ENCODE results near the gene GREB1L.

GREB1L gene

GRCh38 chr18:21548647-21549046 lies 306.6 kb downstream of the GREB1L start:
- TF ChIP-seq, protein P1, sequence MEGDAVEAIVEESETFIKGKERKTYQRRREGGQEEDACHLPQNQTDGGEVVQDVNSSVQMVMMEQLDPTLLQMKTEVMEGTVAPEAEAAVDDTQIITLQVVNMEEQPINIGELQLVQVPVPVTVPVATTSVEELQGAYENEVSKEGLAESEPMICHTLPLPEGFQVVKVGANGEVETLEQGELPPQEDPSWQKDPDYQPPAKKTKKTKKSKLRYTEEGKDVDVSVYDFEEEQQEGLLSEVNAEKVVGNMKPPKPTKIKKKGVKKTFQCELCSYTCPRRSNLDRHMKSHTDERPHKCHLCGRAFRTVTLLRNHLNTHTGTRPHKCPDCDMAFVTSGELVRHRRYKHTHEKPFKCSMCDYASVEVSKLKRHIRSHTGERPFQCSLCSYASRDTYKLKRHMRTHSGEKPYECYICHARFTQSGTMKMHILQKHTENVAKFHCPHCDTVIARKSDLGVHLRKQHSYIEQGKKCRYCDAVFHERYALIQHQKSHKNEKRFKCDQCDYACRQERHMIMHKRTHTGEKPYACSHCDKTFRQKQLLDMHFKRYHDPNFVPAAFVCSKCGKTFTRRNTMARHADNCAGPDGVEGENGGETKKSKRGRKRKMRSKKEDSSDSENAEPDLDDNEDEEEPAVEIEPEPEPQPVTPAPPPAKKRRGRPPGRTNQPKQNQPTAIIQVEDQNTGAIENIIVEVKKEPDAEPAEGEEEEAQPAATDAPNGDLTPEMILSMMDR (conservative IDR thresholded peaks at IDR 0.05; ENCODE audit: control insufficient read depth, insufficient read depth, low read depth, low read length) = no peak
- no peak for DNase-seq (ENCODE audit: low read depth)

GRCh38 chr18:21550510-21550970 lies 308.5 kb downstream of the GREB1L start:
- H3K4me3 ChIP-seq (ENCODE audit: control insufficient read depth, low read depth, low read length) = no peak overlapping the region
- TF ChIP-seq, protein P1 (conservative IDR thresholded peaks at IDR 0.05; ENCODE audit: control insufficient read depth, insufficient read depth, low read depth, low read length) = no peak
- DNase-seq (ENCODE audit: low read depth) = no peak

More at GRCh38 chr18:21548647-21549046, 306.6 kb downstream of the GREB1L start:
- no peak overlapping the region for H3K4me3 ChIP-seq (ENCODE audit: control insufficient read depth, low read depth, low read length)

- TF ChIP-seq, protein P1 (conservative IDR thresholded peaks at IDR 0.05; ENCODE audit: control insufficient read depth, insufficient read depth, low read depth, low read length) = no peak
- DNase-seq (ENCODE audit: low read depth) = peak; percentile 19
- H3K4me3 ChIP-seq (ENCODE audit: control insufficient read depth, low read depth, low read length) = no peak overlapping the region
Observed at GRCh38 chr18:21557607-21558253, 315.7 kb downstream of the GREB1L start.

DNA sequence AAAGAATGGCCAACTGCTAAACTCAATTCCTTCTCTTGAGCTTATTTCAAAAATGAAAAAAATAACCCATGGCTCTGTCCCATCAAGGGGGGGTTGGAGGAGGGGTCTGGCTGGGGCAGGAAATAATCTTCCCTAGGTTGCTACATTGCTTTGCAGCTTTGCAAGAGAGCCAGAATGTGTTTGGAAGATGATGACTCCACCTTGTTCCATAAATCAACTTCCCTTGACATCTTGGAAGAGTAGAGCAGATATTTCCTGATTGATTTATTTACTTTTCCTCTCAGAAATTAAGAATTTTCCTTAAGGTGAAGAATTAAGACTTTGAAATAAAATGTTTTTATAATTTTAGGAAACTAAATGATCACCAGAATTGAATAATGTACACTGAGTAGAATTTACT lies 317.2 kb downstream of the GREB1L start:
- TF ChIP-seq, protein P1 (conservative IDR thresholded peaks at IDR 0.05; ENCODE audit: control insufficient read depth, insufficient read depth, low read depth, low read length) = no peak

DNA sequence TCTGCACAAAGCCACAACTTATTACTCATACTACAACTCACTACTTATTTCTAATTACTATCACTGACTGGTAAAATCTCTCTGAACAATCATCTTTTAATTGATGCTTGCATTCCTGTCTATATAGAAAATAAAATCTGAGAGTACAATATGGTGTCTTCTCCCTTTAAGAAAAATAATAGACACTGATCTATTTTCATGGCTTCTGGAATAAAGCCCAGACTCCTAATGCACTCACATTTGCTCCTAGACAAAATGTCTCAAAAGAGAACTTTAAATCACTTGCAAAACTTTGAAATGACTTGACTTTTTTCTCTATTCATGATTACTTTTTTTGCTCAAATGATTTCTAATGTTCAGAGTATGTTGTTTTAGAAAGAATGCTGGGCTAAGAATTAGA lies 329.7 kb downstream of the GREB1L start:
- DNase-seq (ENCODE audit: low read depth) = no peak
- TF ChIP-seq, protein P1 (conservative IDR thresholded peaks at IDR 0.05; ENCODE audit: control insufficient read depth, insufficient read depth, low read depth, low read length) = no peak

More for the DNA sequence above, 317.2 kb downstream of the GREB1L start:
- DNase-seq (ENCODE audit: low read depth) = no peak
- no peak overlapping the region for H3K4me3 ChIP-seq (ENCODE audit: control insufficient read depth, low read depth, low read length)

More for the DNA sequence above, 329.7 kb downstream of the GREB1L start:
- H3K4me3 ChIP-seq (ENCODE audit: control insufficient read depth, low read depth, low read length) = no peak overlapping the region
